SH-SY5Y (cell line): ENCODE data around the gene OR52A5.

ENCODE experiments used
- GATA2 ChIP-seq: IDR thresholded peaks from 2 replicates; pipeline ENCODE4 v1.6.1; 2011; ENCODE audit warnings: mild to moderate bottlenecking, low read depth, low read length
- GATA3 ChIP-seq: IDR thresholded peaks from 2 replicates; pipeline ENCODE4 v1.6.1; 2011; ENCODE audit warnings: low read depth, mild to moderate bottlenecking, low read length, moderate library complexity

OR52A5 gene

GRCh38 chr11:5137996-5138395, at the start of gene OR52A5:
OR52A5 (minus strand) TSS chr11:5138356; CDS start chr11:5132642, 5,714 bp downstream.
- TF ChIP-seq GATA2 (no peak), GATA3 (no peak)

- TF ChIP-seq GATA3 (no peak), GATA2 (no peak)
These were observed 40.1 kb upstream of the OR52A5 start for GRCh38 chr11:5178046-5178837.

GRCh38 chr11:5174934-5175333, 36.8 kb upstream of the OR52A5 start:
- TF ChIP-seq GATA3 (no peak), GATA2 (no peak)

- TF ChIP-seq GATA3 = no peak
- no peak for TF ChIP-seq GATA2
These were observed 33.7 kb upstream of the OR52A5 start for GRCh38 chr11:5171856-5172255.

GRCh38 chr11:5159806-5160205, 21.6 kb upstream of the OR52A5 start:
- no peak for TF ChIP-seq GATA3
- TF ChIP-seq GATA2 = no peak

- TF ChIP-seq GATA2 (no peak), GATA3 (no peak)
These were observed 16.5 kb upstream of the OR52A5 start, which contains the start of gene OR52A1 for GRCh38 chr11:5154657-5155056. OR52A1 (minus strand) TSS chr11:5154757; CDS start chr11:5152369, 2,388 bp downstream.

- TF ChIP-seq GATA2 (no peak), GATA3 (no peak)
These were observed 15.6 kb upstream of the OR52A5 start for GRCh38 chr11:5153574-5154431.

- TF ChIP-seq GATA3 = no peak
- no peak for TF ChIP-seq GATA2
These were observed 13.6 kb upstream of the OR52A5 start for GRCh38 chr11:5151713-5152153.

GRCh38 chr11:5137014-5137413, 1.1 kb downstream of the OR52A5 start:
- TF ChIP-seq GATA3 (no peak), GATA2 (no peak)

- TF ChIP-seq GATA3 = no peak
These were observed 1.9 kb downstream of the OR52A5 start for GRCh38 chr11:5136261-5136660.

GRCh38 chr11:5131584-5132335, 6.4 kb downstream of the OR52A5 start:
- TF ChIP-seq GATA2 (no peak), GATA3 (no peak)

- TF ChIP-seq GATA3 (no peak), GATA2 (no peak)
These were observed 8.7 kb downstream of the OR52A5 start for GRCh38 chr11:5129457-5129877.

GRCh38 chr11:5124891-5125620, 13.1 kb downstream of the OR52A5 start:
- TF ChIP-seq GATA3 = no peak
- no peak for TF ChIP-seq GATA2

- no peak for TF ChIP-seq GATA3
- TF ChIP-seq GATA2 = no peak
These were observed 14.2 kb downstream of the OR52A5 start for GRCh38 chr11:5123802-5124521.
